HG03097 (cell line): ENCODE results near the gene AFF3.

Experiments used
- ATAC-seq: cut with Tn5 transposase; IDR thresholded peaks from one replicate; pipeline ENCODE4 v1.9.1; 2021; ENCODE audit not compliant: unreplicated experiment, low FRiP score

AFF3 gene

DNA sequence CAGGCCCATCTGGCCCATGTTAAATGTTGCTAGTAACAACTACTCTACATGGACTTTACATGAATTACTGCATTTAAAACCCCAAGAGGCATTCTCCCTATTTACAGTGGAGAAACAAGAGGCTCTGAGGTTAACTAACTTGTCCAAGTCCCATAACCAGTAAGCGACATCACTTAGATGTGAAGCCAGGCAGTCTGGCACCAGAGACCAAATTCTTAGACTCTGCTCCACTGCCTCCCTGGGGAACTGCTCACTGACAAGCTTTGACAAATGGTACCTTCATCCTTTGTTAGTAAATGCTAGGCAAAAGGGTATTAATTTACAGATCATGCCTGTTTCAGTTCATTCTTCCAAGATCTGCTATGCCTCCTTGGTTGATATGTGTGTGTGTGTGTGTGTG, 124.8 kb downstream of the AFF3 start:
- no peak for ATAC-seq

DNA sequence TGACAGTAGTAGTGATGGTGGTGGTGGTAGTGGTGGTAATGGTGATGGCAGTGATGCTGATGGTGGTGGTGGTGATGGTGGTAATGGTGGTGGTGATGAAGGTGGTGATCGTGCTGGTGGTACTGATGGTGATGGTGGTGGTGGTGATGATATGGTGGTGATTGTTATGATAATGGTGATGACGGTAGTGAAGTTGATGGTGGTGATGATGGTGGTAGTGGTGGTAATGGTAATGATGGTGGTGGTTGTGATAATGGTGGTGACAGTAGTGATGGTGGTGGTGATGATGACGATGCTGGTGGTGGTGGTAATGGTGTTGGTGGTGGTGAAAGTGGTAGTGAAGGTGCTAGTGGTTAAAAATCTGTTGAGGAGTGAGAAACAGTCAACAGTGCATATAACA, 125.6 kb downstream of the AFF3 start:
- ATAC-seq, result no peak

DNA sequence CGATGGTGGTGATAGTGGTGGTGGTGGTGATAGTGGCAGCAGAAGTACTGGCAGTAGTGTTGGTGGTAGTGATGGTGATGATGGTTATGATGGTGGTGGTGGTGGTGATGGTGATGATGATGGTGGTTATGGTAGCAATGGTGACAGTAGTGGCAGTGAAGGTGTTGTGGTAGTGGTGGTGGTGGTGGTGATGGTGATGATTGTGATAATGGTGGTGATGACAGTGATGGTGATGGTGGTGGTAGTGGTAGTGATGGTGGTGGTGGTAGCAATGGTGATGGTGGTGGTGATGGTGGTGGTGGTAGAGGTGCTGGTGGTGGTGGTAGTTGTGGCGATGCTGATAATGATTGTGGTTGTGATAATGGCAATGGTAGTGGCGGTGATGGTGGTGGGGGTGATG, 126.5 kb downstream of the AFF3 start:
- ATAC-seq, result no peak

DNA sequence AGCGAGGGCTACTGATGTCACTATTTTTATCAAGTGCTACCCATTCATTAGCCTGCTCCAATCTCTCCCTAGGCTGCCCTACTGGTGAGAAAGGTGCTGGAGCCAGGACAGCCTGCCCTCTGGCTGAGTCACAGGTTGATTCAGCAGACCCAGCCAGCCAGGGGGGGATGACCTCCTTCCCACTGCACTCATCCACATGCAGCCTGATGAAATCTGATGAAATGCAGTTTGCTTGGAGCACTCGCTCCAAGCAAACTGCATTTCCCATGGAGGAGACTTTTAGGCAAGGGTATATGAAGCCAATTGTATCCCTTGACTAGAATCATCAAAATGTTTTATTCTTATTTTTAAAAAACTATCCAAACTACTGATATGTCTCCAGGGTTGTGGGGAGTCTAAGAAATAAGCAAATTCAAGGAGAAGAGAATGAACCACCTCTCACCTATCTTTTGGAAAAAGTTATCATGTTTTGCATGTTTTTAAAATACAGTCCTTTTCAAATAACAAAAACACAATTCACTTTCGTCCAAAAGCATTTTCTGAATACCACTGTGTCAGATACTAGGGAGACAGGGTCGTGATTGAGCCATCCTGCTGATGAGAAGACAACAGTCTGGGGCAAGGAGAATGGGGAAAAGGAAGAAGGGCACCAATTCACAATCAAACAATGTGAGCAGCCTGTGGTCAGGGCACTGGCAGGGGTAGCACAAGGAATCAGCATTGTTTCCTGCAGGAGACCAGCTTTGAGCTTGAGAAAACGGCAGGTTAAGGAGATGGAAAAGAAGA, 128.3 kb downstream of the AFF3 start:
- ATAC-seq, result no peak

DNA sequence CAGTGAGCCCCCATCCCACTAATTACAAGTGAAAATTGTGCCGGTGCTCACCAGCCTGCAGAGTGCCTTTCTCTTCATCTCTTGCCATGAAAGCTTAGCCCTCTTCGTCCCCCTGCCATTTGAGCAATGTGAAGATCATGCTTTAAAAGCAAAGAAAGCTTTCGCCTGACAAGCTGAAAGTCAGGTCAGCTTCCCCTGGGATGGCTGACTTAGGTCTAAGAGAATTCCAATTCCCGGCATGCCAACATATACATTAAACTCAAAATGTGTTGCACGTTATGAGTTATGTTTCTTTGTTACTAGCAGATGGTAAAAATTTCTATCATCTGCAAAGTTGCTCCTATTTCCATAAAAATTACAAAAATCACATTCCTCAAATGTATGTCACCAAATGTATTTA, 129.8 kb downstream of the AFF3 start:
- no peak for ATAC-seq

DNA sequence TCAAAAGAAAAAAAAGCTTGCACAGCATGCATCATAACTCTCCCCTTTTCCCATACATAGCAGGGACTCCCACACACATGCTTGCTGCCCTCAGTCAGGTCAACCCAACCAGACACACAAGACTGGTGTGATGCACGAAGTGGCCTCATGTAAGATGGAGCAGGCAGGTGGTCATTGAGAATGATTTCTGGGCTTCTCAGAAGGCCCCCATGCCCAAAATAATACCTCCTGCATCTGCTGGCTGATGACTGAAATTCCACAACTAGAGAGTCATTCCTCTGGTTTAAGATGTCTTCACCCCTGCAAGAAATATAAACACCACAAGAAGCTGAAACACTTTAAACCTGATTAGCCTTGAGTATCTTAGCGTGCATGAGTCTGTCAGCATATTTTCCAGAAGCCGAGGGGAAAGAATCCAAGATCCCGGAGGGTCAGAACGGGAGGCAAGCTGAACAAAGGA, 131.1 kb downstream of the AFF3 start:
- ATAC-seq, result no peak

DNA sequence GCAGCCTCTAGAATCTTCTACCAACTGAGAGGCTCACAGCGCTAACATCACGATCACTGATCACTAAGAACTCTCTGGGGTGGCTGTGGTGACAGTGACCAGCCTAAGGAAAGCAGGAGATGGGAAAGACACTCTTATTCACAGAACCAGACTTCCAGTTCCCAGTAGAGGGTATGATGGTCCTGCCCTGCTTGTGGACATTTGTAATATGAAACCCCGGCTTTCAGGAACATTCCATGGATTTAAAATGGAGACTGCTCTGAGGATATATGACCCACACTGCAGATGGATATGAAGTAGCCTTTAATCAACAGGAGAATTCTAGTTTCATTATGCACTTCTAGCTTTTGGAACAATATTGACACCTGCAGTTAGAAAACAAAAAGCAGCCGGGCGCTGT, 131.8 kb downstream of the AFF3 start:
- no peak for ATAC-seq

DNA sequence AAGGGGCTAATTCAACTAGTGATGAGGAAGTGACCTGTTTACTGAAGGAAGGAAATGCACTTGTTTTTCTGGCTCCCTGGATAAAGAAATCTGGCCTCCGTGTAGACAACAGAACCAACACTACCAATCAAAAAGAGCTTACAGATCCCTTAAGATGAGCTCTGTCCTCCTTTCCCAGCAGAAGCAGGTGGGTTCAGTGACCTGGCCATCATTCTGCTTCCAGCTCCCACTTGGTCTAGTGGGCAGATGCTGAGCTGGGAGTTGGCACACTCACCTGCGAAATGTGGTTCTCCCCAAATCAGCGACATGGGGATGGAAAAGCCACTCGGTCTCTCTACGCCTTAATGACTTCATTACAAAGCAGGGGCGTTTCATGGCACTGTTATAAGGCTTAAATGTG, 132.6 kb downstream of the AFF3 start:
- no peak for ATAC-seq

DNA sequence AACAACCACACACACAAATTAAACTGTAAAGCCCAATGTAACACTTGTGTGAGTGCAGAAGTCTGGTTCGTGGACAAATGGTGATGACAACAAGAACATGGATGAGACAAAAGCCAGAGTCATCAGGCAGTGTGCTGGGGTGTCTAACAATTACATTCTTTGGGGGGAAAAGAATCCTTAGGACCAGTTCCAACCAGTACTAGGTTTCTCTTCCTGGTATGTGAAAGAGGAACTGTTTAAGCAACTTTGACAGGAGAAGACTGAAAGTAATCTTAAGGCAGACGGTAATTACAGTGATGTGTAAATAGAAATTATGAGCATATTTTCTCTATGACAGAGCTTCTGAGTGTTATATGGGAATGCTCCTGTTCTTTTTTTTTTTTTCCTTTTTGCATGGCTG, 133.4 kb downstream of the AFF3 start:
- ATAC-seq, result no peak

DNA sequence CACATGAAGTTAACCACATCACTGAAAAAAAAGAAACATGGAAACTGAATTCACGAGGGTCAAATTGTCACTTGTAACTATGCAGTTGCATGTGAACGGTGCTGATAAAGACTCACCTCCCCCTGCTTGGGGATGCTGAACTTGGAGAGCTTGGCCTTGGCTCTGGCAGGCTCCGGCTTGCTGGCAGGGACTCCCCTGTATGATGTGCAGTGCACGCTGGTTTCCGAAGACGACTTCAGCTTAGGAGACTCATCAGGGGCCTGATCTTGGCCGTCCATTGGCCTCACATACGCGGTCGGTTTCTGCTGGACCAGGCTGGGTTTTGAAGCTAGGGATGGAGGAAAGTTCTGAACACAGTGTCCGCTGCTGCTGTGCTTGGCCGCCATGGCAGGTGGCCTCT, 135.9 kb downstream of the AFF3 start:
- no peak for ATAC-seq

DNA sequence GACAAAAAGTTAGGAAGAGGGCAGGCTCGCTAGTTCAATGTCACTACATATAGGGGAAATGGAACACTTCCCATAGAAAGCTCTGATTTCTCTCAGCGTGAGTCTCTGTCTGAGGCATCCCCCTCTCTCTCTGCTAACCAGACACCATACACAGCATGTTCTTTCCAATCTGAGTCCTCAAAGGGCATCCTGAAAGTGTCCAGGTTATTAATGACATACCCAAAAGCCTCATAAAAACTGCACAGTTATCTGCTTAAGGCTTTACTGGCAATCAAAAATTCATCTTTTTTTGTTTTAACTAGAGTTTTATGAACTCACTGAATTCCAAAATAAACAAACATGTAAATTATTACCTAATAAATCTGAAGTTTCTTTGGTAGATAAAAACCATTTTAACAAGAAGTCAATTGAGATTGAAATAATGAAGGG, 137.4 kb downstream of the AFF3 start:
- no peak for ATAC-seq

DNA sequence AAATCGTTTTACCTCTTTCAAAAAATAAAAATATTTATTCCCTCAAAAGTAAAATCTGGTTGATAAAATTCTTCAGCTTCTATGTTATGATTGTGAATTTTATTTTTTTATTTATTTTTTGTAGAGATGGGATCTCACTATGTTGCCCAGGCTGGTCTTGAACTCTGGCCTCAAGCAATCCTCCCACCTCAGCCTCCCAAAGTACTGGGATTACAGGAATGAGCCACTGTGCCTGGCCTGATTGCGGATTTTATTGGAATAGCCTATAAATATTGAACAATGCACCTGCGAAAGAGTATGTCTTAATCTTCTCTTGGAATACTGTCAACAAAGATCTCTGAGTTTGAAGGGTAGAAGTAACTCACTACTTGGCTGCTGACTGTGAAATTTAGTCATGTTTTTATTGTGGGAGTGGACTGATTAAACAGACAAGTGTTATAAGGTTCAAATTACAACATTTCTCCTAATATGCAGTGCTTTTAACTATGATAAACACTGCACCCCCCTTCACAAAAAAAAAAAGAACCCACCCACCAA, 138.0 kb downstream of the AFF3 start:
- no peak for ATAC-seq

DNA sequence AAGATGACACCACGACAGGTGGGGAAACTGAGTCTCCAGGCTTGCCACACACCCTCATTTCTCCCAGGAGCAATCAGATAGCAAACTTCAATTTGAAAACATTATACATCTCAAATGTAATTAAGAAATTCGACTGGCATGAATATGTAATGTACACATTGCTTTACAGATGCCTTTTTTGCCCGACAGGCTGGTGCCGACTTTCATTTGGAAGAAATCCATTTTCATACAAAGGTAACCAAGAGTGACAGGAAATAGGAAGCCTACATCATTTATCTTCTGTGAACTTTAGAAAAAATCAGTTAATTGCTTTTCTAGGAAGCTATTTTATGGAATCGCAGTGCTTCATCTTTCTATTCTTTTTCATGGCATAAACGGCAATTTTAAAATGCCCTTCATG, 140.3 kb downstream of the AFF3 start:
- no peak for ATAC-seq

DNA sequence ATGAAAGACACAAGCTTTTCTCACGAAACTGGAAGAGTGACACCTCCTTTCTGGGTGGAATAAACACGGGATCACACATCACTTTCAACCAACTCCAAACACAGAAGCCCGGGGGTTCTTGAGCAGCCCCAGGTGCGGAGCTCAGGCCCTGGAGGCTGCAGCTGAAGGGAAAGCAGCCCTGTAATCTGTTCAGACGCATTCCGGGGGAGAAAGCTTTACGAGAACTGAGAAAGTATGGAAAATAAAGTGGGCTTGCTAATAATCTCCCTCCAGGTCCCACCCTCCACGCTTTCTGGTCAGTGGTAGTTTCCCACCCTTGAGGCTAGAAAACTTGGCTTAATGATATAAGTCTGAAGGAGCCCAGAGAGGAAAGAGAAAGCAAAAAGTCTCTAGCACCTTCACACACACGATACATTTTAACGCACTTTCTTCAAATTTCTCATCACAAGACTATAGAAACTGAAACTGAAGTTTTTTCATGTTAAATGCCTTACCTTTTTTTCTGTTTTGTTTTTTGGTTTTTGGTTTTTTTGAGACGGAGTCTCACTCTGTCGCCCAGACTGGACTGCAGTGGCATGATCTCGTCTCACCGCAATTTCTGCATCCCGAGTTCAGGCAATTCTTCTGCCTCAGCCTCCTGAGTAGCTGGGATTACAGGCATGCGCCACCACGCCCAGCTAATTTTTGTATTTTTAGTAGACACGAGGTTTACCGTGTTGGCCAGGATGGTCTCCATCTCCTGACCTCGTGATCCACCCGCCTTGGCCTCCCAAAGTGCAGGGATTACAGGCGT, 141.3 kb downstream of the AFF3 start:
- no peak for ATAC-seq

DNA sequence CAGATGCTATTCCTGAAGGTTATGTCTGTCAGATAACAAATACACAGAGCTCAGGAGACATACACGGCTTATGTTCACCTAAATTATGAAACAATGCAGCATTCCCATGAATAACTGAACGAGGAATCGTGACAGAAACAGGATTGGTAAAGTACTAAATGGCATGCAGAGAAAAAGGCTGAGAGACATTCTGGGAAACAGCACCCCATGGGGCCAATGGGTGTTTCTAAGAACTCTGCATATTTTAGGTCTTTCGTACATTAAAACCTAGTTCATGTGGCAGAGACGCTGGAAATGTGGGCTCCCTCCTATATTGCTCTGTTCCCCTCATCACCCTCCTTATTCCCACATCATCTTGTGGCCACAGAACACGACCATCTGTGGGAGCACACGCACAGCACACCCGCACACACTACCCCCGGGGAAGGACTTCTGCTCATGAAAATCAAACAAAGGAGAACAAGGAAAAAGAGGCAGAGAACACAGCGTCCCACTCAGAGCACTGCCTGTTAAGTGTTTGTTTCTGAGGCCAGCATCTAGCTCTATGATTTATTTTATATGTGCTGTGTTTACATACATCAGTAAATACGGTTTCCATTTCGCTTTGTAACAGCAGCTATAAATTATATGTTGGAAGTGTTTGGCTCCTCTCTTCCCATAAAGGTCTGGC, 143.6 kb downstream of the AFF3 start:
- ATAC-seq, result no peak

DNA sequence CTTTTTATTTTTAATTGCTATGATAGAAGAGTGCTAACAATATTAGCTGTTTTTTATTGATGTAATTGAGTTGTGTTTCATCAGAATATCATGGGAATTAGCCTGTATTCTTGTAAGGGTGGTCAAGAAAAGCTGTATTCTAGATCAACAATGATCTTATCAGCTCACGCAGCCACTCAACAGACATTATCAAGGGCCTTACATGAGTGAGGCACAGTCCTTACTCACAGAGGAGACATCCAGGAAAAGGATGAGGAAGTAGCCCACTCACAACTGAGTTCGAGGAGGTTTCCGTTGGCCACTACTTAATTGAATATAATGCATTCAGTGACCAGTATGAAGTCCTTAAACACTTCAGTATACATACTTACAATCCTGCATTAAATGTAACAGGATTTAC, 152.5 kb downstream of the AFF3 start:
- ATAC-seq, result no peak

DNA sequence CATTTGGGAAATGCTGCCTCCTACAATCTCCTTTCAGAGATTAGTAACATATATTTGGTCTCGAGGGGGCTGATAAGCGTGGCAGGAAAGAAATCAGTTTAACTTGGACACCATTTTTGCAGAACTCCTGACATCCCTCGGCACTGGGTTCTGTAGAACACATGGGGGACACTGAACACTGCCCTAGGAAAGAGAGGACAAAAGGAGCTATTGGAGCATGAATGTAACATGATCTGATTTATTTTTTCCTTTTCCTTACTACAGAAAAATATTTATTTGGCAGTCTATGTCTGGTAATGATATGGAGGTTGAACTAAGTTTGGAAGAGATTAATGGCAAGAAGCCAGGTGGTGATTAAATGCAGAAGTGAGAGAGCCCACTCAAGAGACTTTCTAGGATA, 153.8 kb downstream of the AFF3 start:
- no peak for ATAC-seq

DNA sequence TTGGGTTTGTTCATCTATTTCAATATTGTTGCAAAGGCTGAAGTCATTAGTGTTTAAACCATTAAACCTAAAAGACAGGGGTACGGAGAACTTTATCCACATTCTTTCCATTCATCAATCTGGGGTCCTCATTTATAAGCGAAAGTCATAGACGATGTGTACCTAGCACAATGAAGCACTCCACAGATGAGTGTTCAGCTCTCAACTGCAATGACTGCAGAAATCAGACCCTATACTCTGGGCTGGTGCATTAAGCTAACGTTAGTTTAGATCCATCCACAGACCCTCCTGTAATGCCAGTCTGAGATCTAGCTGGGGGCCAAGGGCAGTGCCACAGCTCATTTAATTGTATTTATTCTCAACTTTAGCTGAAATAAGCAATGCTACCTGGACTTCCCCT, 155.2 kb downstream of the AFF3 start:
- no peak for ATAC-seq

DNA sequence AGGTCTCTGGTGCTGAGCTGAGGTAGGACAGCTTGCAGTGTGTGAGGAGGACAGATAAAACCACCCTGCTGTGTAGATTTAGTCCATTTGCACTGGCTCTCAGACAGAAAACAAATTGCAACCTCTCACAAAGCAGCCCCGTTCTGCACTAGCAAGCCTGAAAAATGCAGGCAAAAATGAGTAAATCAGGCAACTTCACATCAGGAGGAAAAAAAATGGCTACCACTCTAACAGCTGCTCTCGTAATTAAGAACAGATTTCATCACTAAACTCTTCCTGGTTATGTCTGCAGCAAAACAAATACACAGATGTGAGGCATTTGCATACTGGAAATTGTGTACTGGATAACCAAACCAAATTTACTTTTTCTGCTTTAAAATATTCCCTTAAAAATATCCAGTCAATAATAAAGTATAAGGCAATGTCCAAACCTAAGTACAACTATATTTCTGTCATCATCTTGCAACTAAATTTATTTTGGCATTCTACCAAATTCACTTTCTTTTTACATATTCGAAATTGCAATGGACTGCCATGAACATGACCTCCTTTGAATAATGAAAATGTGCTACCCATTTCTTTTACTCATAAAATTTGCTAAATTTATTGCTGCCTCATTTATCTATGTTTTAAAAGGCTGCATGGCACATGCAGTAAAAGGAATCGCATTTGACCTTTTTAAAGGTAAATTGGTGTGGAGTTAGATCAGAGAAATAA, 157.4 kb downstream of the AFF3 start:
- no peak for ATAC-seq

DNA sequence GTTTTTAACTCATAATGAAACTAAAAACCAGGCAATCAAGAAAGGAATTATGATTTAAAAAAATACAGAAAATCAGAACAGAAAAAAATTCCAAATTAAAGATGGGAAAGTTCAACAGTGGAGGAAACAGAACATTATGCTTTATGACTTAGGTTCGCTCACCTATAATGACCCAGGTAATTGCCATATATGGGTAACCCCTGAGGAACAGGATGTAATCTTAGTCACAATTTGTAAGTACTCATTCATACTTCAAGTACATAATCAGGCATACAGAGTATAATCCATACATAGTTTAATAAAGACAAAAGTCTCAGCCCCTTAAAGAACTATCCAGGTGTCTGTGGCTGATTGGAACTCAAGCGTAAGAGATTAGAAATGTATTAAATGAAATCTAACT, 159.6 kb downstream of the AFF3 start:
- ATAC-seq, result no peak

DNA sequence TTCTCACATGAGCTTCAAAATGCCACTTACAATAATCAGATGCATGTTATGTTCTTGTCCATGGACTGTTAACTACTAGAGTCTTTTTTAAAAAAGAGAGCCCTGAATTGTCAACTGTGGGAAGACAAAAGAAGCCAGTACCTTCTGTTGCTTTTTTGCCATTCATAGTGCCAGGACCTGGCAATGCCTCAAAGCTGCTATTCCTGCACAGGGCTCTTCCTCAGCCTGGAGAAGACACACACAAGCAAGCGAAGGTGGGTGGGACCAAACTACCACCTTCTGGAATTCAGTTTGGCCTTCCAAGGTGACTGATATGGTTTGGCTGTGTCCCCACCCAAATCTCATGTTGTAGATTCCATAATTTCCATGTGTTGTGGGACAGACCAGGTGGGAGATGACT, 160.6 kb downstream of the AFF3 start:
- no peak for ATAC-seq
